ENCODE results near the gene RAB9B. TPM values are rescaled to one million over a fixed set of nuclear protein-coding genes. Genes with fewer than 3 reads are reported as not detected.
"Not testable (repeated sequence)": the region's sequence is repeated elsewhere in the genome, so short reads cannot be mapped to it uniquely, and the experiment has no call there.

Gene RAB9B
- 0.92 and 0.97 TPM in 2 replicates for total RNA-seq (2014; rRNA removed; shearing (Covaris generic))

- DNase-seq (ENCODE audit: low read depth) = peak; percentile 70
These were observed at the start of gene RAB9B for GRCh38 chrX:103831803-103832544. TSS of gene RAB9B (minus strand) at chrX:103832257. CDS start at chrX:103825784, 6,473 bp downstream.

- DNase-seq (ENCODE audit: low read depth) = peak; percentile 22
These were observed 47.3 kb upstream of the RAB9B start for GRCh38 chrX:103879339-103879738.

- DNase-seq (ENCODE audit: low read depth) = peak; percentile 62
These were observed 46.5 kb upstream of the RAB9B start for GRCh38 chrX:103878466-103879122.

- no peak for DNase-seq (ENCODE audit: low read depth)
These were observed 45.5 kb upstream of the RAB9B start for GRCh38 chrX:103877571-103877970.

GRCh38 chrX:103864886-103865534, 33.0 kb upstream of the RAB9B start:
- peak; percentile 11 for DNase-seq (ENCODE audit: low read depth)

GRCh38 chrX:103864149-103864548, 32.1 kb upstream of the RAB9B start:
- DNase-seq (ENCODE audit: low read depth) = no peak

- DNase-seq (ENCODE audit: low read depth) = no peak
These were observed 29.1 kb upstream of the RAB9B start for GRCh38 chrX:103861200-103861599.

GRCh38 chrX:103849558-103849957, 17.5 kb upstream of the RAB9B start:
- no peak for DNase-seq (ENCODE audit: low read depth)

GRCh38 chrX:103847174-103847870, 15.3 kb upstream of the RAB9B start:
- DNase-seq (ENCODE audit: low read depth) = peak; percentile 30

GRCh38 chrX:103846386-103846785, 14.3 kb upstream of the RAB9B start:
- no peak for DNase-seq (ENCODE audit: low read depth)

- peak; percentile 56 for DNase-seq (ENCODE audit: low read depth)
These were observed 13.2 kb upstream of the RAB9B start for GRCh38 chrX:103845165-103845653.

- no peak for DNase-seq (ENCODE audit: low read depth)
These were observed 7.3 kb upstream of the RAB9B start for GRCh38 chrX:103839404-103839803.

GRCh38 chrX:103831342-103831802, 685 bp downstream of the RAB9B start:
- DNase-seq (ENCODE audit: low read depth) = no peak

- DNase-seq (ENCODE audit: low read depth) = no peak
These were observed 1.2 kb downstream of the RAB9B start for GRCh38 chrX:103830848-103831247.

- no peak for DNase-seq (ENCODE audit: low read depth)
These were observed 3.5 kb downstream of the RAB9B start for GRCh38 chrX:103828529-103828928.

GRCh38 chrX:103825881-103826280, 6.2 kb downstream of the RAB9B start:
- no peak for DNase-seq (ENCODE audit: low read depth)

GRCh38 chrX:103823591-103823990, 8.5 kb downstream of the RAB9B start:
- no peak for DNase-seq (ENCODE audit: low read depth)

- DNase-seq (ENCODE audit: low read depth) = not testable (repeated sequence)
These were observed 11.3 kb downstream of the RAB9B start for GRCh38 chrX:103820802-103821201.

- no peak for DNase-seq (ENCODE audit: low read depth)
These were observed 13.0 kb downstream of the RAB9B start for GRCh38 chrX:103818842-103819619.

GRCh38 chrX:103817502-103817901, 14.6 kb downstream of the RAB9B start:
- peak; percentile 7 for DNase-seq (ENCODE audit: low read depth)

- DNase-seq (ENCODE audit: low read depth) = not testable (repeated sequence)
These were observed 15.0 kb downstream of the RAB9B start for GRCh38 chrX:103817101-103817500.
